Breast epithelium (tissue), 4 donors: ENCODE results near the gene MRPL54. TPM values are rescaled to one million over a fixed set of nuclear protein-coding genes. Genes with fewer than 3 reads are reported as not detected.

Experiments used
- DNase-seq, 2 donors: peaks; one replicate each; pipeline ENCODE4 v3.0.0-alpha.2; 2019; ENCODE audit warnings: low spot score in 2 of 2
- H3K27ac ChIP-seq, 2 donors: fragments of 200-600 bp; sonication (generic) in 1 of 2; one replicate each; pipeline ENCODE4 v1.5.1; 2016 to 2019; ENCODE audit warnings: mild to moderate bottlenecking in 1 of 2
- H3K27me3 ChIP-seq, 2 donors: fragments of 200-600 bp; sonication (generic) in 1 of 2; one replicate each; pipeline versions ENCODE4 v1.5.1 to v1.6.0; 2017 to 2019; ENCODE audit warnings: control low read depth in 1 of 2, mild to moderate bottlenecking in 1 of 2
- H3K36me3 ChIP-seq: fragments of 200-600 bp; one replicate; pipeline ENCODE4 v1.5.1; 2019
- H3K4me1 ChIP-seq, 2 donors: fragments of 200-600 bp; sonication (generic); one replicate each; pipeline ENCODE4 v1.5.1; 2016 to 2019; ENCODE audit warnings: control low read depth in 1 of 2
- H3K4me3 ChIP-seq, 3 donors: fragments of 200-600 bp; sonication (generic); 1 replicate in 2 of 3; 2 replicates in 1 of 3; pipeline ENCODE4 v1.5.1; 2016 to 2019; ENCODE audit warnings: mild to moderate bottlenecking in 3 of 3, moderate library complexity in 2 of 3
- H3K9me3 ChIP-seq, 2 donors: fragments of 200-600 bp; sonication (generic) in 1 of 2; one replicate each; pipeline ENCODE4 v1.5.1; 2016 to 2019; ENCODE audit warnings: control low read depth in 1 of 2
- CTCF ChIP-seq, 3 donors: fragments of 450-650 bp; IDR thresholded peaks; one replicate each; pipeline ENCODE4 v1.5.1; 2016 to 2017; ENCODE audit warnings: antibody characterized with exemption in 3 of 3, mild to moderate bottlenecking in 3 of 3, moderate library complexity in 3 of 3
- POLR2A ChIP-seq: fragments of 450-650 bp; IDR thresholded peaks from one replicate; pipeline ENCODE4 v1.6.1; 2016; ENCODE audit warnings: antibody characterized with exemption, mild to moderate bottlenecking, moderate library complexity
- POLR2AphosphoS5 ChIP-seq, 3 donors: sonication (generic); formaldehyde crosslinking; IDR thresholded peaks; one replicate each; pipeline ENCODE4 v1.6.1; 2017; ENCODE audit warnings: antibody characterized with exemption in 3 of 3
- intact Hi-C: fragments of 100-400 bp; cut with DNase I; formaldehyde crosslinking; loops from one replicate; pipeline ENCODE4 v1.15.1; 2023; ENCODE audit warnings: low total_unique reads
- total RNA-seq, 3 donors: library from RNA; depleted of rRNA; stranded (reverse); fragments of >200 nt; gene quantifications; one replicate each; pipeline ENCODE4 v1.1.0, GENCODE V29; 2016

The MRPL54 gene
- total RNA-seq, 3 donors from 2014 or later = 69.9 to 81.5 (median 73.4) TPM

GRCh38 chr19:3736106-3736724 lies 26.3 kb upstream of the MRPL54 start:
- no peak for DNase-seq
- Histone ChIP-seq H3K4me3 (no peak overlapping the region), H3K4me1 (no peaks in the 10 kb centered on the region), H3K27me3 (no peaks in the 10 kb centered on the region), H3K27ac (no peak overlapping the region), H3K36me3 (no peaks in the 10 kb centered on the region), H3K9me3 (no peaks in the 10 kb centered on the region)
- intact Hi-C loops = no loop called here
- TF ChIP-seq CTCF (IDR thresholded peaks at IDR 0.05) (no peak), POLR2AphosphoS5 (IDR thresholded peaks at IDR 0.05) (no peak), POLR2A (no peak)

GRCh38 chr19:3737487-3738205 lies 24.8 kb upstream of the MRPL54 start:
- Histone ChIP-seq H3K4me3 (no peak overlapping the region), H3K27ac (no peak overlapping the region), H3K9me3 (no peaks in the 10 kb centered on the region), H3K27me3 (no peaks in the 10 kb centered on the region), H3K36me3 (no peaks in the 10 kb centered on the region), H3K4me1 (no peaks in the 10 kb centered on the region)
- intact Hi-C loops = no loop called here
- TF ChIP-seq POLR2A (no peak), CTCF (IDR thresholded peaks at IDR 0.05) (no peak), POLR2AphosphoS5 (IDR thresholded peaks at IDR 0.05) (no peak)
- DNase-seq = no peak

GRCh38 chr19:3738477-3739220 lies 23.8 kb upstream of the MRPL54 start:
- no peaks in the 10 kb centered on the region for H3K9me3 ChIP-seq
- no peak for DNase-seq
- TF ChIP-seq POLR2A = no peak
- no peak for TF ChIP-seq POLR2AphosphoS5 (IDR thresholded peaks at IDR 0.05)
- no peak for TF ChIP-seq CTCF (IDR thresholded peaks at IDR 0.05)
- no peaks in the 10 kb centered on the region for H3K4me1 ChIP-seq
- H3K27ac ChIP-seq = no peak overlapping the region
- no peak overlapping the region for H3K4me3 ChIP-seq
- H3K27me3 ChIP-seq = no peaks in the 10 kb centered on the region
- no peaks in the 10 kb centered on the region for H3K36me3 ChIP-seq
- intact Hi-C loops = no loop called here

GRCh38 chr19:3740431-3740830 lies 22.1 kb upstream of the MRPL54 start:
- no peaks in the 10 kb centered on the region for H3K4me1 ChIP-seq
- intact Hi-C loops = no loop called here

More at GRCh38 chr19:3740431-3740830, 22.1 kb upstream of the MRPL54 start:
- no peak overlapping the region for H3K27ac ChIP-seq
- no peaks in the 10 kb centered on the region for H3K9me3 ChIP-seq
- no peak overlapping the region for H3K4me3 ChIP-seq
- TF ChIP-seq POLR2A (no peak), CTCF (IDR thresholded peaks at IDR 0.05) (no peak), POLR2AphosphoS5 (IDR thresholded peaks at IDR 0.05) (no peak)
- H3K27me3 ChIP-seq = no peaks in the 10 kb centered on the region
- DNase-seq = no peak
- no peaks in the 10 kb centered on the region for H3K36me3 ChIP-seq
